Measurements from ENCODE around the gene PPP3CA. TPM values are rescaled to one million over a fixed set of nuclear protein-coding genes. Genes with fewer than 3 reads are reported as not detected.
A peak's percentile ranks its signal among the peaks of the same experiment; 100 is the strongest.

PPP3CA gene
- total and polyA plus RNA-seq, 2 experiments from 2014 or later = 42.3 to 42.8 TPM

DNA sequence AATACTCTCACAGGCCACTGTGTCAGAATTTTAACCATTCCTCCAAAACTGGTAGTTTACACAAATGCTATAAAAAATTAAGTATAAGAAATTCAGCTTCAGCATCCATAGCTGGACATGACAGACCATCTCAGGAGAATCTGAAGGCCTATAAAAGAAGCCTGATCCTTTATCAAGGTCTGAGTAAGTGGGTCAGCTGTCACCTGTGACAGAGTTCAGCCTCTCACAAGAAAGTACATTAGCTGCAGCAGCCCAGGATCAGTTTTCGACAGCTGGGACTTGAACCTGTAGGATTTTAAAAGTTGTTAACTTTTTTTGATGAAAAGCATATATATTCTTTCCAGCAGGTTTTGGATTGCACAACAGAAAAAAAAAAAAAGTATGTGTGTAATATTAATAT is 60.7 kb downstream of the PPP3CA start:
- Histone ChIP-seq H3F3A (ENCODE audit: insufficient read depth) (no peaks in the 10 kb centered on the region), H3K4me3 (no peak overlapping the region), H3K27me3 (replicated peaks; ENCODE audit: insufficient read depth) (no peaks in the 10 kb centered on the region), H3K4me1 (ENCODE audit: insufficient read depth) (peaks cover 19% of the 10 kb centered on the region), H3K9ac (no peak overlapping the region), H4K20me1 (ENCODE audit: insufficient read depth) (0 out of 2 replicates have a peak, but pooled peaks cover 4% of the 10 kb centered on the region), H3K9me3 (ENCODE audit: low read depth) (no peaks in the 10 kb centered on the region), H3K36me3 (ENCODE audit: low read depth) (no peaks in the 10 kb centered on the region), H3K27ac (no peak overlapping the region), H3K9me2 (ENCODE audit: insufficient read depth) (no peaks in the 10 kb centered on the region), H2AFZ (no peak overlapping the region), H3K4me2 (ENCODE audit: unreplicated experiment) (no peak overlapping the region), H3K79me2 (ENCODE audit: insufficient read depth) (peaks cover 100% of the 10 kb centered on the region)
- no peak for DNase-seq
- in situ Hi-C loops (cut with MboI) = no loop called here
- TF ChIP-seq EZH2 (IDR thresholded peaks at IDR 0.05; ENCODE audit: insufficient read depth, poor library complexity, severe bottlenecking) (no peak), EZH2phosphoT487 (IDR thresholded peaks at IDR 0.05; ENCODE audit: insufficient read depth, low read depth) (no peak)
- 100% methylated on average over 1 of the region's 1 CpG for WGBS, 2 experiments (ENCODE audit: low coverage in 1 of 2, low lambda C conversion rate in 2 of 2, missing lambda C conversion rate in 2 of 2)

DNA sequence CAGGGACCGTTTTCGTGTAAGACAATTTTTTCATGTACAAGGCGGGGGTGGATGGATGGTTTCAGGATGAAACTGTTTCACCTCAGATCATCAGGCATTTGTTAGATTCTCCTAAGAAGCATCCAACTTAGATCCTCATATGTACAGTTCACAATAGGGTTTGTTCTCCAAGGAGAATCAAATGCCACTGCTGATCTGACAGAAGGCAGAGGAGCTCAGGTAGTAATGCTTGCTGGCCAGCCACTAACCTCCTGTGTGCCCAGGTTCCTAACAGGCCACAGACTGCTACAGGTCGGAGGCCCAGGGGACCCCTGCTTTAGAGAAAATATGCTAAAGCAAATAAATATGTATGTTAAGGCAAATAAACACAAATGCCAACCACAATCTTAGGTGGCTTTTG is 61.3 kb downstream of the PPP3CA start:
- Histone ChIP-seq H3K36me3 (ENCODE audit: low read depth) (no peaks in the 10 kb centered on the region), H3K4me2 (ENCODE audit: unreplicated experiment) (no peak overlapping the region), H3K79me2 (ENCODE audit: insufficient read depth) (peaks cover 100% of the 10 kb centered on the region), H3K9ac (no peak overlapping the region), H3K9me2 (ENCODE audit: insufficient read depth) (no peaks in the 10 kb centered on the region), H3K4me3 (no peak overlapping the region), H3K4me1 (ENCODE audit: insufficient read depth) (peaks cover 19% of the 10 kb centered on the region), H3K9me3 (ENCODE audit: low read depth) (no peaks in the 10 kb centered on the region), H4K20me1 (ENCODE audit: insufficient read depth) (0 out of 2 replicates have a peak, but pooled peaks cover 4% of the 10 kb centered on the region), H2AFZ (no peak overlapping the region), H3K27me3 (replicated peaks; ENCODE audit: insufficient read depth) (no peaks in the 10 kb centered on the region), H3K27ac (no peak overlapping the region), H3F3A (ENCODE audit: insufficient read depth) (no peaks in the 10 kb centered on the region)
- WGBS, 2 experiments (ENCODE audit: low coverage in 1 of 2, low lambda C conversion rate in 2 of 2, missing lambda C conversion rate in 2 of 2) = 90% methylated on average over 4 of the region's 4 CpGs
- TF ChIP-seq EZH2phosphoT487 (IDR thresholded peaks at IDR 0.05; ENCODE audit: insufficient read depth, low read depth) (no peak), EZH2 (IDR thresholded peaks at IDR 0.05; ENCODE audit: insufficient read depth, poor library complexity, severe bottlenecking) (no peak)
- in situ Hi-C loops (cut with MboI) = no loop called here
- no peak for DNase-seq

DNA sequence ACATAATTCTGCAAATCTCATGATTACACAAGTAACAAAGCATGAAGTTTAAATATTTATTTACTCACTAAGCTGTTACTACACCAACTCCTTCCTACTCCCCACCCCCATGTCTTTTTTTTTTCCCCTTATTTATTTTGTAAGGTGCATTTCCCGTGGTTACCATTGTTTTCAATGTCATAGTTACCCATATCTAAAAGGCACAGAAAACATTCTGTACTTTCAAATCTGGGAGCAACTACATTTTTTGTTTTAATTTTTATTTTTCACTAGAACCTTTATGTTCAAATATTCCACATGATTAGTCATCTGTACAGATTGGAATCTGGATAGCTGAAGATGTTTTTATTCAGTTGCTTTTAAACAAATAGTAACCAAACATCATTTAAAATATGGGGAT is 62.8 kb downstream of the PPP3CA start:
- H3K4me2 ChIP-seq (ENCODE audit: unreplicated experiment) = no peak overlapping the region
- no peak for TF ChIP-seq EZH2phosphoT487 (IDR thresholded peaks at IDR 0.05; ENCODE audit: insufficient read depth, low read depth)
- TF ChIP-seq EZH2 (IDR thresholded peaks at IDR 0.05; ENCODE audit: insufficient read depth, poor library complexity, severe bottlenecking) = no peak
- H3K4me3 ChIP-seq = no peak overlapping the region
- in situ Hi-C loops (cut with MboI) = no loop called here
- no peaks in the 10 kb centered on the region for H3K9me3 ChIP-seq (ENCODE audit: low read depth)
- H3K9ac ChIP-seq = no peak overlapping the region
- H3K27ac ChIP-seq = peak overlapping the region; percentile 34
- no peak overlapping the region for H2AFZ ChIP-seq
- 0 to 6% methylated on average over 1 of the region's 1 CpG for WGBS, 2 experiments (ENCODE audit: low coverage in 1 of 2, low lambda C conversion rate in 2 of 2, missing lambda C conversion rate in 2 of 2)
- H3F3A ChIP-seq (ENCODE audit: insufficient read depth) = peaks cover 7% of the 10 kb centered on the region
- H3K27me3 ChIP-seq (replicated peaks; ENCODE audit: insufficient read depth) = no peaks in the 10 kb centered on the region
- peak; percentile 49 for DNase-seq
- no peaks in the 10 kb centered on the region for H4K20me1 ChIP-seq (ENCODE audit: insufficient read depth)
- peaks cover 25% of the 10 kb centered on the region for H3K4me1 ChIP-seq (ENCODE audit: insufficient read depth)
- H3K79me2 ChIP-seq (ENCODE audit: insufficient read depth) = peaks cover 98% of the 10 kb centered on the region
- H3K36me3 ChIP-seq (ENCODE audit: low read depth) = no peaks in the 10 kb centered on the region
- no peaks in the 10 kb centered on the region for H3K9me2 ChIP-seq (ENCODE audit: insufficient read depth)

DNA sequence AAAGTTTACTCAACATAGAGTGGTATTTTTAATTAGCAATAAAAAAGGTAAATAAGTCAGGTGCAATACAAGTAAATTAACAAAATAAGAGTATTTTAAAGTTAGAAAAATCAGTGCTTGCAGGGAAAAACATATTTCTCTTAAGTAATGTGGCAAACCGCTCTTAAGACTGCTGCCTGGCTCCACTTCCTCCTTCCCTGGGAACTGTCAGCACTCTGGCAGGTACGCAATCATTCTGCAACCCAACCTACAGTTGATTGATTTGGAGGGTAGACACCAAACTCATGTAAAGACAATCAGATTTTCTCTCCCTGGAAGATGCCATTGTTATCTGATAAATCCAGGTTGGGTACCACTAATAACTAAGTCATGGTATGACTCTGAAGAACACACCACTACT is 63.9 kb downstream of the PPP3CA start:
- H3K4me2 ChIP-seq (ENCODE audit: unreplicated experiment) = no peak overlapping the region
- H3K9me3 ChIP-seq (ENCODE audit: low read depth) = no peaks in the 10 kb centered on the region
- peaks cover 35% of the 10 kb centered on the region for H3K4me1 ChIP-seq (ENCODE audit: insufficient read depth)
- H4K20me1 ChIP-seq (ENCODE audit: insufficient read depth) = no peaks in the 10 kb centered on the region
- no peak for DNase-seq
- H3K36me3 ChIP-seq (ENCODE audit: low read depth) = no peaks in the 10 kb centered on the region
- no peaks in the 10 kb centered on the region for H3K27me3 ChIP-seq (replicated peaks; ENCODE audit: insufficient read depth)
- peaks cover 15% of the 10 kb centered on the region for H3F3A ChIP-seq (ENCODE audit: insufficient read depth)
- no peak overlapping the region for H3K9ac ChIP-seq
- no peak for TF ChIP-seq EZH2phosphoT487 (IDR thresholded peaks at IDR 0.05; ENCODE audit: insufficient read depth, low read depth)
- no peak for TF ChIP-seq EZH2 (IDR thresholded peaks at IDR 0.05; ENCODE audit: insufficient read depth, poor library complexity, severe bottlenecking)
- no peak overlapping the region for H3K27ac ChIP-seq
- no peak overlapping the region for H2AFZ ChIP-seq
- 97 to 98% methylated on average over 2 of the region's 2 CpGs for WGBS, 2 experiments (ENCODE audit: low coverage in 1 of 2, low lambda C conversion rate in 2 of 2, missing lambda C conversion rate in 2 of 2)
- H3K9me2 ChIP-seq (ENCODE audit: insufficient read depth) = no peaks in the 10 kb centered on the region
- no peak overlapping the region for H3K4me3 ChIP-seq
- H3K79me2 ChIP-seq (ENCODE audit: insufficient read depth) = peaks cover 95% of the 10 kb centered on the region
- in situ Hi-C loops (cut with MboI) = no loop called here
